Retina (tissue), 1 donor: ENCODE results near the gene TRPC4AP.
"Not testable (repeated sequence)": the region's sequence is repeated elsewhere in the genome, so short reads cannot be mapped to it uniquely, and the experiment has no call there.

Source experiments
- DNase-seq: peaks from one replicate; pipeline ENCODE4 v3.0.0-alpha.2; 2016

Gene TRPC4AP

GRCh38 chr20:35104685-35105295 is 12.2 kb upstream of the TRPC4AP start:
- no peak for DNase-seq

GRCh38 chr20:35101620-35102019 is 9.0 kb upstream of the TRPC4AP start:
- DNase-seq: no peak

- no peak for DNase-seq
Measured at GRCh38 chr20:35093267-35093884, 769 bp upstream of the TRPC4AP start.

GRCh38 chr20:35091816-35092523 is 637 bp downstream of the TRPC4AP start:
- no peak for DNase-seq

- DNase-seq: no peak
Measured at GRCh38 chr20:35088231-35089145, 4.1 kb downstream of the TRPC4AP start.

- DNase-seq: no peak
Measured at GRCh38 chr20:35087791-35088190, 4.8 kb downstream of the TRPC4AP start.

- DNase-seq: no peak
Measured at GRCh38 chr20:35087355-35087754, 5.3 kb downstream of the TRPC4AP start.

- DNase-seq: no peak
Measured at GRCh38 chr20:35085477-35086225, 7.0 kb downstream of the TRPC4AP start.

GRCh38 chr20:35084998-35085397 is 7.6 kb downstream of the TRPC4AP start:
- DNase-seq: no peak

GRCh38 chr20:35080348-35080642 is 12.3 kb downstream of the TRPC4AP start:
- DNase-seq: not testable (repeated sequence)

- DNase-seq: no peak
Measured at GRCh38 chr20:35079472-35080347, 12.9 kb downstream of the TRPC4AP start.

GRCh38 chr20:35077872-35078271 is 14.7 kb downstream of the TRPC4AP start:
- DNase-seq: no peak

- DNase-seq: no peak
Measured at GRCh38 chr20:35077341-35077740, 15.3 kb downstream of the TRPC4AP start.

GRCh38 chr20:35071436-35072153 is 21.0 kb downstream of the TRPC4AP start:
- DNase-seq: not testable (repeated sequence)

- DNase-seq: no peak
Measured at GRCh38 chr20:35066194-35066593, 26.4 kb downstream of the TRPC4AP start.

- DNase-seq: no peak
Measured at GRCh38 chr20:35065181-35065580, 27.4 kb downstream of the TRPC4AP start.

- DNase-seq: no peak
Measured at GRCh38 chr20:35063168-35063567, 29.4 kb downstream of the TRPC4AP start.

GRCh38 chr20:35062478-35062877 is 30.1 kb downstream of the TRPC4AP start:
- no peak for DNase-seq

GRCh38 chr20:35060168-35060567 is 32.4 kb downstream of the TRPC4AP start:
- DNase-seq: no peak

- DNase-seq: no peak
Measured at GRCh38 chr20:35059612-35060011, 33.0 kb downstream of the TRPC4AP start.

- DNase-seq: no peak
Measured at GRCh38 chr20:35059110-35059509, 33.5 kb downstream of the TRPC4AP start.
